H1 (cell line): Measurements from ENCODE around the gene PI16. TPM values are rescaled to one million over a fixed set of nuclear protein-coding genes. Genes with fewer than 3 reads are reported as not detected.

Experiments
- CTBP2 ChIP-seq: IDR thresholded peaks from 2 replicates; pipeline ENCODE4 v1.7.0; 2011; ENCODE audit warnings: borderline replicate concordance, mild to moderate bottlenecking, moderate library complexity, mixed read lengths, low read length; ENCODE audit not compliant: insufficient read depth, insufficient read length
- JUND ChIP-seq: IDR thresholded peaks from 2 replicates; pipeline ENCODE4 v1.6.1; 2011; ENCODE audit warnings: mild to moderate bottlenecking, improper control_type of control experiment, low read length
- polyA plus RNA-seq, 7 experiments: library from polyadenylated mRNA; depleted of rRNA in 3 of 7; stranded (reverse) in 5 of 7; unstranded in 2 of 7; fragments of >200 nt in 5 of 7; fragments of 200-250 nt in 2 of 7; gene quantifications; 1 replicate in 5 of 7; 2 replicates in 1 of 7; 4 replicates in 1 of 7; pipeline versions ENCODE4 v1.2.1 to v1.2.3, GENCODE V29; 2011 to 2013; ENCODE audit warnings: missing spikeins in 2 of 7, mixed read lengths in 2 of 7
- total RNA-seq: library from RNA; stranded (reverse); fragmentation: NEBNext Ultra II Directional; extraction: Animal tissue kit (Norgen Biotek cat#: 25700); gene quantifications from 2 replicates; pipeline ENCODE4 v1.2.1, GENCODE V29; 2021

PI16 gene
- total and polyA plus RNA-seq, 2 of the 8 experiments (the other 6 are each of a cell fraction or from before 2014, with no cell fraction given), result 0.05 TPM; not detected in 1

DNA sequence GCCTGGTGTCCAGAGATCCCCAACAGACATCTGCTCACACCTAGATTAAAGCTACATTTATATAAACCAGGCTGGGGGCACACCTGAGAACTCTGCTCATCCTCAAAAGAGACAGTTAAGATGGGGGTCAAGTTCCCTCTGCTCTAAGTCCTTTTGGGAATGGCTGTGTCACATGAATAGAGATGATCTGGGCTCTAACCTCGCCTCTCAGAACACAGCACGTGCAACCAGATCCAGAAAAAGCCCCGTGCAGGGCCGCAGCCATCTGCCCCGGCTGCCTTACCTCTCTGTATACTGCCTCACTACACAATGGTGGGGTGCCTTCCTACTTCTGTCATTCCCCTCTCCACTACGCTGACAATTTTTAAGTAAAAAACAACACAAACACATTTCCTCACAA lies 25.6 kb downstream of the PI16 start (continued):
- no peak for TF ChIP-seq CTBP2
- TF ChIP-seq JUND, result no peak
